NCI-H128 (cell line): ENCODE results near the gene SORL1-AS1.
"Not testable (repeated sequence)": the region's sequence is repeated elsewhere in the genome, so short reads cannot be mapped to it uniquely, and the experiment has no call there.

Source experiments
- DNase-seq: peaks from one replicate; lab custom pipeline; 2025; ENCODE audit not compliant: unreplicated experiment; lab: John Stamatoyannopoulos, UW

SORL1-AS1 gene

DNA sequence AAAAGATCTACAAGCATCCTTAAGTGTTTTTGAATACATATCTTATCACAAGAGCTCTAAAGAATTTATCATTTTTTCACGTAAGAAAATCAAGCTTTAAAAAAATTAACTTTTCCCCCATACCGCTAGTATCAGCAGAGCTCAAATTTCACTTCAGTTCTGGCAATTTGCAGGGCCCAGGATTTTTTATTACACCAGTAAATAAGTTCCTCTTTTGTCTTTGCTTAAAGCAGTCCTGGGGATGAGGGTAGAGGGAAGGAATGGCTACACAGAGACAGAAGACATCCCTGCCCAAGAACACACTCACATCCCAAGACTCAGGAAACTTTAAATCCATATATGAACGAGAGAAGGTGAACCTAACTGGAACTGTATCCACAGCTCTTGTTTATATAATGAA, 23.2 kb downstream of the SORL1-AS1 start:
- no peak for DNase-seq

- DNase-seq, result no peak
These were observed 25.4 kb downstream of the SORL1-AS1 start for GRCh38 chr11:121427400-121427744.

DNA sequence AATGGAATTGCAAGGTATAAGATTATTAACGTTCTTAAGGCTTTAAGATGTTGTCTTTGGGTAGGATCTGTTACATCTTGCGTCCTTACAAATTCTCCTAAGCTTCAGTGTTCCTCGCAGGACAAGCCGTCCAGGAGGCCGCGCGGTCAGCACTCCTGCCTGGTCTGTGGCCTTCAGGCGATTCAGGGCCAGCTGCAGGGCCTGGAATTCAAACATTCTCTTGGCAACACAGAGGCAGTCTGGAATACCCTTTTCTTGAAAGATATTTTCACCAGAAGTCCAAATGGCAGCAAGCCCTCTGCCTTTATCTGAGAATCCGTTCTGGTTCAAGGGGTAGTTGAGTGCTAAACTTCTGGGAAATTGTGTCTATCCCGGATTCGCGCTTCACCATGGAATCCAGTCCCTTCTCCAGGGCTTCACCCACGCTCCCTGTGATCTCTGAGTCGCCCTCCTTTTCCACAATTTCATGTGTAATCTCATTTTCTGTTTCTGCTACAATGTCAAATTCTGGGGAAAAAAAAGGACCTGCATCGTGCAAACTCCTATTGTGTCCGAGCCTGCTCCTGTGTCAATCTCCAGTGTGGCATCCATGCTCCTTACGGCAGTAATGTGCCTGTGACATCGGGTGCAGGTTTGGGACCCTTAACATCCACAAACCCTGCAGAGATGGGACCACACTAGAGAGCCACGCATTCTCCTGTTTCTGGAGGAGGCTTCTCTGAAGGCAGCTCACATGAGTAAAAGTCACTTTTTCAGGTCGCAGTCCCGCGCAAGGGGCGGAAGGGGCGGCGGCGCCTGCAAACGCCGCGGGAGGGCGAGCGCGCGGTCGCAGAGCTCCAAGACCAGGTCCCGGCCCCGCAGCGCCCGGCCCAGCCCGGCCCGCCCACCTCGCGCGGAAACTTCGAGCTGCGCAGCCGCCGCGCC, 26.0 kb downstream of the SORL1-AS1 start:
- no peak for DNase-seq

GRCh38 chr11:121425828-121426227, 26.9 kb downstream of the SORL1-AS1 start:
- no peak for DNase-seq

DNA sequence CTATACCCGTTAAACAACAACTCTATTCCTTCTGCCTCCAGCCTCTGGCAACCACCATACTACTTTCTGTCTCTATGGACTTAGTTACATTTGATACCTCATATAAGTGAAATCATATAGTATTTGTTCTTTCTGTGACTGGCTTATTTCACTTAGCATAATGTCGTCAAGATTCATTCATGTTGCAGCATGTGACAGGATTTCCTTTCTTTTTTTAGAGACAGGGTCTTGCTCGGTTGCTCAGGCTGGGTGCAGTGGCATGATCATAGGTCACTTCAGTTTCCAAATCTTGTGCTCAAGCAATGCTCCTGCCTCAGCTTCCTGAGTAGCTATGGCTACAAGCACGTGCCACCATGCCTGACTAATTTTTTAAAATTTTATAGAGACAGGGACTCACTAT, 30.1 kb downstream of the SORL1-AS1 start:
- no peak for DNase-seq

GRCh38 chr11:121421149-121421901, 31.4 kb downstream of the SORL1-AS1 start:
- no peak for DNase-seq

- DNase-seq, result no peak
These were observed 32.4 kb downstream of the SORL1-AS1 start for GRCh38 chr11:121420398-121420797.

DNA sequence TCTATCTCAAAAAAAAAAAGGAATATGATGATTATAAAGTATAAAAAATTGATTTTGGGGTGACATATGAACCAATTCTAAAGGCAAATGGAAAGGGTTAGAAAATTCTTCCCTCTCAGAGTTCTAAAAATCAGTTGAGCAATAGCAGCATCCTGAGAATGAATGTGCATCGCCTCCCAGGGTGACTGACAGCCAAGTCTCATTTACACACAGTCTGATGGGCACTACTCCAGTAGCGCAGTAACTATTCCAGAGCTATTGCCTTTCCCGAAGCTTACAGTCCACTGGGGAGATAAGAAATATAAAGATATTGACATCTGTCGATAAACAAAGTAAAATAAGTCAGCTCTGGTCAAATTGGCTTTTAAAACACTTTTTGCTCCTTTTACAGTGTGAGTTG, 32.9 kb downstream of the SORL1-AS1 start:
- no peak for DNase-seq

DNA sequence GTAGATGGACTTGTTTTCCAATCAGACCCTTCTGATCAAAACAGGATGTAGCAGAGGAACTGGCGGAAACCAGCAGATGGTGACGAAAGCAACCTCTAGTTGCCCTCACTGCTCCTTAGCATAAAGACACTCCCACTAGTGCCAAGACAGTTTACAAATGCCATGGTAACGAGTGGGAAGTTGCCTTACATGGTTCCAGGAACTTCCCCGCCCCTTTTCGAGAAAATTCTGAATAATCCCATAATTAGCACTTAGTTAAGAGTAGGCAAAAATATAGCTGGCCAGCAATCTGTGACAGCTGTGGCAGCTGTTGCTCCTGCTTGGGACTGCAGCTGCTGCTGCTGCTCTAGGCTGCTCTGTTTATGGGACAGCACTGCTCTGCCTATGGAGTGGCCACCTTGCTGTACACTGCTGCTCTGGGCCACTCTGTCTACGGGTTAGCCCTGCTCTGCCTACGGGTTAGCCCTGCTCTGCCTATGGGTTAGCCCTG, 34.1 kb downstream of the SORL1-AS1 start:
- DNase-seq, result no peak

GRCh38 chr11:121417607-121418006, 35.2 kb downstream of the SORL1-AS1 start:
- DNase-seq, result no peak

GRCh38 chr11:121417055-121417551, 35.7 kb downstream of the SORL1-AS1 start:
- no peak for DNase-seq

- no peak for DNase-seq
These were observed 36.9 kb downstream of the SORL1-AS1 start for GRCh38 chr11:121415856-121416255.

GRCh38 chr11:121414141-121414913, 38.4 kb downstream of the SORL1-AS1 start:
- no peak for DNase-seq

DNA sequence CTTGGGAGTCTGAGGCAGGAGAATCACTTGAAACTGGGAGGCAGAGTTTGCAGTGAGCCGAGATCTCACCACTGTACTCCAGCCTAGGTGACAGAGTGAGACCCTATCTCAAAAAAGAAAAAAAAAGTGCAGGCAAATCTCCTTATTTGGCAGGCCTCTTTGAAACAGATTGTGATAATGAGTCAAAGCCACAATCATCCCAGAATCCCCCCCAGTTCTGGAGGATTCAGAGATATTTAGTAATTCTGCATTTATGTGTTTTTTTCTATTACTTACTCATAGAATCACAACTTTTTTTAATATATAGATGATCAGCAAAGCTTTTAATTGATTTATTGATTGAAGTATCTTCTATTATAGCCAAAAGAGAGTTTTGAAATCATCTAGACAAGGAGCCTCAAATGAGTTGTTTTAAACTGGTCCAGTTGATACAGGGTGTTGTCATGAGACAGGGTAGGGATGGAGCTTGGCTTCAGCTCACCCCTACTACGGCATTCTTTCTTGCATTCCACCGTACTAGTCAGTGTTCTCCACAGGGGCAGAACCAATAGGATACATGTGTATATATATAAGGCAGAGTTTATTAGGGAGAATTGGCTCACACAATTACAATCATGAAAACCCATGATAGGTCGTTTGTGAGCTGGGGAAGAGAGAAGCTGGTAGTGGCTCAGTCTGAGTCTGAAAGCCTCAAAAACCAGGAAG, 39.9 kb downstream of the SORL1-AS1 start:
- DNase-seq, result no peak

DNA sequence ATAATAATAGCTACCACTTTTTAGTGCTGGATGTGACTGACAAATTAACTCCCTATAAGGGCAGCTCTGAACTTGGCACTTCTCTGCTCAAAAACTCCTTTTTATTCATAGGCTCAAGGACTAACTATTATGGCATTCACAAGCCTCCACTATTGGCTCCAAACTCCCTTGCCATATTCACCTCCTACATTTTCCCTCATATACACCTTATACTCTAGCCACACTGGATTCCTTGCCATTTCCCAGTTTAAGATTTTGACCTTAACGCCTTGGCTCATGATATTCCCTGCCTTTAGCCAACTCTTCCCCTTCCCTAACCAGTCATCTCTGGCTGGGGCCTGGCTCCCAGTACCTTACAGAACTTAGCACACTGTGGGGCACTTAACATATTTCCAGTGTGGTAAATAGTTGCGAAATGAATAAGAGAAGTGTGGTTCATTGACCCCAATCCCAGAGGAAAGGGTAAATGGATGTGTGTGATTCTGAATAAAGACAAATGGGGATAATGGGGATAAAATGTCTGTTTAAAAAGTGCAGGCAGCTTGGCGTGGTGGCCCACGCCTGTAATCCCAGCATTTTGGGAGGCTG, 40.7 kb downstream of the SORL1-AS1 start:
- no peak for DNase-seq

- not testable (repeated sequence) for DNase-seq
These were observed 41.4 kb downstream of the SORL1-AS1 start for GRCh38 chr11:121411330-121411729.

GRCh38 chr11:121410041-121410440, 42.7 kb downstream of the SORL1-AS1 start:
- not testable (repeated sequence) for DNase-seq

DNA sequence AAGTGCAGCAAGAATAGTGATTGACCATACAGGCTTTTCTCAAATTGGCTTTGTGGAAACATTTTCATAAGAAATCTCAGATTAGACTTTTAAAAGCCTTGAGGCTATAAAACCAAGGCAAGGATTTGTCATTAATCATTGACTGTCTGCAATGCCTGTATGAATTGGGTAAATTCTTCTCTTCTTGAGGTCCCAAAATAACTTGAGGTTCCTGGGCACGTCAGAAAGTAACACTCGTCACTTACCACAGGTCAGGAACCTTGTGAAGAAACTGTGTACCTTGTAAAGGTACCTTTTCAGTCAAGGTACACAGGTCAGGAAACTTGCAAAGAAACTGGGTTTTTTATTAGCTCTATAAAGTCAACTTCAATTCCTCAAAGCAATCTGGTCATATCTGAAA, 43.9 kb downstream of the SORL1-AS1 start:
- no peak for DNase-seq

- no peak for DNase-seq
These were observed 46.5 kb downstream of the SORL1-AS1 start for GRCh38 chr11:121406291-121406690.

- DNase-seq, result no peak
These were observed 47.1 kb downstream of the SORL1-AS1 start for GRCh38 chr11:121405646-121406045.
